Endothelial cell of umbilical vein (primary cell): ENCODE results near the gene CCNK. TPM values are rescaled to one million over a fixed set of nuclear protein-coding genes. Genes with fewer than 3 reads are reported as not detected.

Experiments used
- BruUV-seq: library from RNA; stranded (reverse); fragments of 400-500 nt; replicated peaks from 2 replicates; lab custom pipeline; 2021; lab: Mats Ljungman, UMichigan
- CTCF ChIA-PET: fragments of 300-600, 350-600 bp; sonication (Branson Sonifier 250); formaldehyde crosslinking; loops from one replicate; lab custom pipeline; 2021; ENCODE audit warnings: antibody characterized with exemption, inconsistent platforms; lab: Charles Lee
- POLR2A ChIA-PET: fragments of 300-600, 350-600 bp; sonication (Branson Sonifier 250); formaldehyde crosslinking; loops from one replicate; lab custom pipeline; 2021; ENCODE audit warnings: antibody characterized with exemption, inconsistent platforms; lab: Charles Lee
- DNase-seq: peaks from one replicate; pipeline ENCODE4 v3.0.0-alpha.2; 2011; ENCODE audit warnings: low read depth, low spot score
- FAIRE-seq: peaks from 2 replicates; lab custom pipeline; 2011; peaks lifted over from hg19 to GRCh38; lab: Jason Lieb, UNC
- H2AFZ ChIP-seq: 2 replicates; pipeline ENCODE4 v1.6.0; 2012; ENCODE audit warnings: low read depth, low read length, control low read depth, inconsistent platforms
- H3K27ac ChIP-seq: 2 replicates; pipeline ENCODE4 v1.5.1; 2011; ENCODE audit warnings: low read depth, mild to moderate bottlenecking, control low read depth, low read length, moderate library complexity; ENCODE audit not compliant: insufficient read depth
- H3K27me3 ChIP-seq, 2 experiments: 2 replicates each; pipeline versions ENCODE4 v1.6.0 to v1.6.1; 2011; ENCODE audit warnings: low read length in 2 of 2, mixed read lengths in 1 of 2; ENCODE audit not compliant: control insufficient read depth in 2 of 2, insufficient read depth in 2 of 2
- H3K36me3 ChIP-seq, 2 experiments: 2 replicates in 1 of 2; 3 replicates in 1 of 2; pipeline ENCODE4 v1.5.1; 2011; ENCODE audit warnings: low read length in 2 of 2, mild to moderate bottlenecking in 1 of 2, moderate library complexity in 1 of 2; ENCODE audit not compliant: control insufficient read depth in 2 of 2, insufficient read depth in 2 of 2; ENCODE audit errors: extremely low read depth in 1 of 2
- H3K4me1 ChIP-seq: 3 replicates; pipeline ENCODE4 v1.5.1; 2011; ENCODE audit warnings: mild to moderate bottlenecking, low read length; ENCODE audit not compliant: control insufficient read depth, insufficient read depth; ENCODE audit errors: extremely low read depth
- H3K4me2 ChIP-seq: 2 replicates; pipeline ENCODE4 v1.6.1; 2011; ENCODE audit warnings: low read length, control low read depth, mixed read lengths; ENCODE audit not compliant: insufficient read depth
- H3K4me3 ChIP-seq, 3 experiments: fragments of 200-600 bp in 1 of 3; sonication (generic), shearing (Covaris generic) in 1 of 3; replicated peaks in 1 of 3; 2 replicates each; pipeline ENCODE4 v1.5.1; 2011 to 2016; ENCODE audit warnings: control low read depth in 3 of 3, low read length in 3 of 3, mild to moderate bottlenecking in 2 of 3, inconsistent platforms in 1 of 3, low read depth in 1 of 3, moderate library complexity in 1 of 3; ENCODE audit not compliant: insufficient read depth in 1 of 3
- H3K79me2 ChIP-seq: 2 replicates; pipeline ENCODE4 v1.6.0; 2012; ENCODE audit warnings: low read length, inconsistent platforms; ENCODE audit not compliant: control insufficient read depth, insufficient read depth
- H3K9ac ChIP-seq: replicated peaks from 2 replicates; pipeline ENCODE3; 2011; ENCODE audit warnings: low read length, control low read depth; ENCODE audit not compliant: insufficient read depth; ENCODE audit errors: extremely low read depth
- H3K9me1 ChIP-seq: replicated peaks from 3 replicates; pipeline ENCODE4 v1.6.0; 2011; ENCODE audit warnings: mild to moderate bottlenecking, low read length; ENCODE audit not compliant: control insufficient read depth, insufficient read depth; ENCODE audit errors: extremely low read depth
- H3K9me3 ChIP-seq: replicated peaks from 2 replicates; pipeline ENCODE4 v1.5.1; 2012; ENCODE audit warnings: low read length, inconsistent platforms; ENCODE audit not compliant: control insufficient read depth, insufficient read depth
- H4K20me1 ChIP-seq: replicated peaks from 2 replicates; pipeline ENCODE3; 2011; ENCODE audit warnings: mild to moderate bottlenecking, low read length; ENCODE audit not compliant: control insufficient read depth, insufficient read depth; ENCODE audit errors: extremely low read depth
- EZH2 ChIP-seq: IDR thresholded peaks from 2 replicates; pipeline ENCODE4 v1.6.1; 2012; ENCODE audit warnings: borderline replicate concordance, low read depth, mild to moderate bottlenecking, moderate library complexity, low read length, inconsistent platforms; ENCODE audit not compliant: severe bottlenecking
- FOS ChIP-seq: IDR thresholded peaks from 2 replicates; pipeline ENCODE4 v1.6.1; 2011; ENCODE audit warnings: mild to moderate bottlenecking, low read length, moderate library complexity, borderline replicate concordance; ENCODE audit not compliant: insufficient read depth
- GATA2 ChIP-seq: IDR thresholded peaks from 2 replicates; pipeline ENCODE4 v1.7.0; 2011; ENCODE audit warnings: low read depth, mild to moderate bottlenecking, moderate library complexity, mixed read lengths, low read length; ENCODE audit not compliant: insufficient read length, insufficient read depth
- MYC ChIP-seq: IDR thresholded peaks from one replicate; pipeline ENCODE4 v1.6.1; 2011; ENCODE audit warnings: mild to moderate bottlenecking, low read depth, low read length
- POLR2A ChIP-seq: IDR thresholded peaks from 2 replicates; pipeline ENCODE4 v1.6.1; 2012; ENCODE audit warnings: low read depth, mild to moderate bottlenecking, control low read depth, low read length
- dilution Hi-C: fragments of 300-500 bp; cut with MboI; formaldehyde crosslinking; loops from one replicate; pipeline ENCODE4 v1.15.0; 2019; ENCODE audit warnings: low sequenced_read_pairs; ENCODE audit not compliant: extremely low pct_ligation_motif_present
- intact Hi-C: fragments of 100-400 bp; cut with micrococcal nuclease; formaldehyde crosslinking; loops from one replicate; pipeline ENCODE4 v1.10.0; 2022
- polyA plus RNA-seq, 4 experiments: library from polyadenylated mRNA; depleted of rRNA in 3 of 4; stranded (reverse) in 3 of 4; unstranded in 1 of 4; fragments of >200 nt; gene quantifications; 2 replicates each; pipeline versions ENCODE4 v1.2.1 to v1.2.3, GENCODE V29; 2011 to 2012; ENCODE audit warnings: missing spikeins in 1 of 4
- total RNA-seq: library from RNA; stranded (reverse); gene quantifications from 2 replicates; pipeline ENCODE4 v1.2.3, GENCODE V29; 2021
- TF ChIP-seq, protein P1 (sequence below): IDR thresholded peaks from 2 replicates; pipeline ENCODE4 v1.6.1; 2011; ENCODE audit not compliant: insufficient read depth, insufficient read length
- TF ChIP-seq, protein P2 (sequence below), 2 donors: IDR thresholded peaks; 1 replicate in 1 of 2; 2 replicates in 1 of 2; pipeline ENCODE4 v1.5.1; 2011; ENCODE audit warnings: low read length in 2 of 2, mild to moderate bottlenecking in 2 of 2, moderate library complexity in 2 of 2, control low read depth in 1 of 2, inconsistent platforms in 1 of 2, low read depth in 1 of 2; ENCODE audit not compliant: insufficient read depth in 1 of 2; ENCODE audit errors: extremely low read depth in 1 of 2

CCNK gene
- total and polyA plus RNA-seq, 2 donors (not counting 3 experiments of a cell fraction or from before 2014, with no cell fraction given): 11.9 to 59.3 TPM

DNA sequence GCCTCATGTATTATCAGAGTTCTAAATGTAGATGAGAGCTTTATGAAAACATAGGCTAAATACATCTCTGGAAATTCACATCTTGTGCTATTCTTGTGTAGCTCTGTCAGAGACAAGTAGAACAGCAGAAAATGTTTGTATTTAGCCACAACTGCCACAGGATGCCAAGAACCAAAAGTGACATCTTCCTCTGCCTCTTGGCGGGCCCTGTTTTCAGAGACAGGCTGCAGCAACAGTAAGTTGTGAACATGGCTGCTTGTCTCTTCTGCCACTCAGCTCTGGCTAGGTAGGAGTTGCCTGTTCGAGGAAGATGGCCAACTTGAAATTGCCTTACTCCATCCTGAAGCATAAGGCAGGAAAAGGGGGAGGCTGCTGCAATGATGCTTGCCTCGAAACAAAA is 30.9 kb upstream of the CCNK start:
- dilution Hi-C loops (no loop called here), intact Hi-C loops (no loop called here)
- no peak for TF ChIP-seq EZH2
- TF ChIP-seq, protein P1, sequence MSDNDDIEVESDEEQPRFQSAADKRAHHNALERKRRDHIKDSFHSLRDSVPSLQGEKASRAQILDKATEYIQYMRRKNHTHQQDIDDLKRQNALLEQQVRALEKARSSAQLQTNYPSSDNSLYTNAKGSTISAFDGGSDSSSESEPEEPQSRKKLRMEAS: no peak
- TF ChIP-seq FOS: no peak
- no peak for TF ChIP-seq MYC
- no peak for TF ChIP-seq GATA2
- Histone ChIP-seq H3K36me3 (peaks cover under 1 to 13% of the 10 kb centered on the region in 2 experiments), H3K4me2 (no peak overlapping the region), H3K9me3 (no peaks in the 10 kb centered on the region), H3K4me1 (peaks cover 4% of the 10 kb centered on the region), H3K79me2 (peaks cover 3% of the 10 kb centered on the region), H4K20me1 (no peaks in the 10 kb centered on the region), H3K9ac (no peak overlapping the region), H3K9me1 (no peaks in the 10 kb centered on the region), H3K27me3 (no peaks in the 10 kb centered on the region), H3K4me3 (no peak overlapping the region), H3K27ac (no peak overlapping the region), H2AFZ (no peak overlapping the region)
- DNase-seq (no peak), FAIRE-seq (no peak)
- BruUV-seq: no TSS peak
- CTCF ChIA-PET: interaction anchor here (1.0 to 1.7 kb wide), 2 partner anchors 10 to 12 kb away, joined by 3 to 4 read pairs; no protein-coding TSS in a partner anchor
- POLR2A ChIA-PET: no interaction called here

DNA sequence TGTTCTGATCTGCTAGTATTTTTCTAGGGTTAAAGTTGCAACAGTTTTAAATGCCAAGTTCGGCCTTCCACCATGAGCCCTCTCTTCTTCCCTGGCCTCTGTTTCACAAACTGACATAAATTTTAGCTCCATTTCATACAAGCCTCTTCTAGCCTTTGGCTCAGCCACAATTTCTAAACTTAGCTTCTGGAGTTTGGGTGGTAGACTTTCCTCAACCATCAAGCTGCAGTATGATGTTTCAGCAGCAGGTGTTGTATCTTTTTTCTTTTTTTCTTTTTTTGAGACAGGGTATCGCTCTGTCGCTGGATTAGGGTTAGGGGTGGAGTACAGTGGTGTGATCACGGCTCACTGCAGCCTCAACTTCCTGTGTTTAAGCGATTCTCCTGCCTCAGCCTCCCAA is 30.0 kb upstream of the CCNK start:
- peaks cover 4% of the 10 kb centered on the region for H3K4me1 ChIP-seq
- no peak for DNase-seq
- dilution Hi-C loops: no loop called here
- H3K36me3 ChIP-seq: peaks cover 3 to 10% of the 10 kb centered on the region in 2 experiments
- CTCF ChIA-PET: interaction anchor here (0.9 to 1.7 kb wide), 2 partner anchors 13 to 62 kb away, joined by 3 to 4 read pairs; no protein-coding TSS in a partner anchor
- no peak overlapping the region for H2AFZ ChIP-seq
- H4K20me1 ChIP-seq: no peaks in the 10 kb centered on the region
- no peak for FAIRE-seq
- H3K4me2 ChIP-seq: no peak overlapping the region
- H3K9me1 ChIP-seq: no peaks in the 10 kb centered on the region
- H3K9ac ChIP-seq: no peak overlapping the region
- H3K27ac ChIP-seq: no peak overlapping the region
- POLR2A ChIA-PET: no interaction called here
- no peak for TF ChIP-seq GATA2
- TF ChIP-seq, protein P1: no peak
- TF ChIP-seq, protein P2, sequence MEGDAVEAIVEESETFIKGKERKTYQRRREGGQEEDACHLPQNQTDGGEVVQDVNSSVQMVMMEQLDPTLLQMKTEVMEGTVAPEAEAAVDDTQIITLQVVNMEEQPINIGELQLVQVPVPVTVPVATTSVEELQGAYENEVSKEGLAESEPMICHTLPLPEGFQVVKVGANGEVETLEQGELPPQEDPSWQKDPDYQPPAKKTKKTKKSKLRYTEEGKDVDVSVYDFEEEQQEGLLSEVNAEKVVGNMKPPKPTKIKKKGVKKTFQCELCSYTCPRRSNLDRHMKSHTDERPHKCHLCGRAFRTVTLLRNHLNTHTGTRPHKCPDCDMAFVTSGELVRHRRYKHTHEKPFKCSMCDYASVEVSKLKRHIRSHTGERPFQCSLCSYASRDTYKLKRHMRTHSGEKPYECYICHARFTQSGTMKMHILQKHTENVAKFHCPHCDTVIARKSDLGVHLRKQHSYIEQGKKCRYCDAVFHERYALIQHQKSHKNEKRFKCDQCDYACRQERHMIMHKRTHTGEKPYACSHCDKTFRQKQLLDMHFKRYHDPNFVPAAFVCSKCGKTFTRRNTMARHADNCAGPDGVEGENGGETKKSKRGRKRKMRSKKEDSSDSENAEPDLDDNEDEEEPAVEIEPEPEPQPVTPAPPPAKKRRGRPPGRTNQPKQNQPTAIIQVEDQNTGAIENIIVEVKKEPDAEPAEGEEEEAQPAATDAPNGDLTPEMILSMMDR (IDR thresholded peaks at IDR 0.05; ENCODE audit: extremely low read depth in 1 of 2, insufficient read depth in 1 of 2, low read depth in 1 of 2, low read length in 2 of 2): no peak
- no peak for TF ChIP-seq FOS
- TF ChIP-seq MYC: no peak
- TF ChIP-seq POLR2A: no peak
- intact Hi-C loops: no loop called here
- no TSS peak for BruUV-seq
- H3K4me3 ChIP-seq: no peak overlapping the region
- H3K27me3 ChIP-seq: no peaks in the 10 kb centered on the region
- H3K9me3 ChIP-seq: no peaks in the 10 kb centered on the region
- H3K79me2 ChIP-seq: peaks cover 3% of the 10 kb centered on the region
